ENCODE data around the gene AP2S1. TPM values are rescaled to one million over a fixed set of nuclear protein-coding genes. Genes with fewer than 3 reads are reported as not detected.
A peak's percentile ranks its signal among the peaks of the same experiment; 100 is the strongest.
"Not testable (repeated sequence)": the region's sequence is repeated elsewhere in the genome, so short reads cannot be mapped to it uniquely, and the experiment has no call there.

Gene AP2S1
- total RNA-seq, 2 donors from 2014 or later = 76.5 to 93.8 TPM

DNA sequence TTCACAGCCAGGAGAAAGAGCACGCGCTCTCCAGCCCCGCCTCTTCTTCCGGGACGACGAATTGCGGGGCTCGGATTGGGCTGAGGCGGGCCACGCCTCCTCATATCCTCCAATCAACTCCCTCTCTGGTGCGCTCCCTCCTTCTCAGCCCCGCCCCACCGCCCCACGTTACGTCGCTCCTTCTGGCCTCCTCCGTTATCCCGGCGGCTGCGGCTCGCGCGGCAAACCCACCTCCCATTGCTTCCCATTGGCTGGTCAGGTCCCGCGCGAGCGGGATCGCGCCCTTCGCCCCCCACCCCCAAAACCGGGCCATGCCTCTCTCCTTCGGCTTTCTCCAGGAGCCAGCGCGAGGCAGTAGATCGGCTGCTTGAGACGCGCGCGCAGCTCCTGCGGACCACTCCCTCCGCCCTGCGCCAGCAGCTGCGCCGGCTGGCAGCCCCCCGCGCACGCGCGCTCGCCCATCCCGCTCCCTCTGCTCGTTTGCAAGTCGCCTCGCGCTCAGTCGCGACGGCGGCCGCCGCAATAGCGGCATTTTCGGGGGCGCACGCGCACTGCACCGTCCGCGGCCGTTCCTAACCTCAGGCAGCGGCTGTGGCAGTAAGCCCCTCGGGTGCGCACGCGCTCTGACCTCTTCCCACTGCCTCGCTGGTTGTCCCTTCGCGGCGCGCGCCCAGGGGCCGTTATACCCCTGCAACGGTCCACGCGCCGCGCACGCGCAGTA, 9.6 kb upstream of the AP2S1 start:
- ATAC-seq (ENCODE audit: insufficient number of reproducible peaks, low FRiP score, low read depth) (peak; percentile 84), DNase-seq (ENCODE audit: low spot score) (peak; percentile 93)
- Histone ChIP-seq H3K4me1 (ENCODE audit: control insufficient read depth in 1 of 2, low read depth in 2 of 2) (peaks cover 42 to 50% of the 10 kb centered on the region in 2 donors), H3K27me3 (replicated peaks; ENCODE audit: insufficient read depth) (no peaks in the 10 kb centered on the region), H3K36me3 (no peaks in the 10 kb centered on the region), H3K27ac (peak overlapping the region; percentile 98 to 99), H3K4me3 (peak overlapping the region; percentile 97), H3K9me3 (no peaks in the 10 kb centered on the region)
- TF ChIP-seq, protein P1, sequence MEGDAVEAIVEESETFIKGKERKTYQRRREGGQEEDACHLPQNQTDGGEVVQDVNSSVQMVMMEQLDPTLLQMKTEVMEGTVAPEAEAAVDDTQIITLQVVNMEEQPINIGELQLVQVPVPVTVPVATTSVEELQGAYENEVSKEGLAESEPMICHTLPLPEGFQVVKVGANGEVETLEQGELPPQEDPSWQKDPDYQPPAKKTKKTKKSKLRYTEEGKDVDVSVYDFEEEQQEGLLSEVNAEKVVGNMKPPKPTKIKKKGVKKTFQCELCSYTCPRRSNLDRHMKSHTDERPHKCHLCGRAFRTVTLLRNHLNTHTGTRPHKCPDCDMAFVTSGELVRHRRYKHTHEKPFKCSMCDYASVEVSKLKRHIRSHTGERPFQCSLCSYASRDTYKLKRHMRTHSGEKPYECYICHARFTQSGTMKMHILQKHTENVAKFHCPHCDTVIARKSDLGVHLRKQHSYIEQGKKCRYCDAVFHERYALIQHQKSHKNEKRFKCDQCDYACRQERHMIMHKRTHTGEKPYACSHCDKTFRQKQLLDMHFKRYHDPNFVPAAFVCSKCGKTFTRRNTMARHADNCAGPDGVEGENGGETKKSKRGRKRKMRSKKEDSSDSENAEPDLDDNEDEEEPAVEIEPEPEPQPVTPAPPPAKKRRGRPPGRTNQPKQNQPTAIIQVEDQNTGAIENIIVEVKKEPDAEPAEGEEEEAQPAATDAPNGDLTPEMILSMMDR (IDR thresholded peaks at IDR 0.05) = no peak

DNA sequence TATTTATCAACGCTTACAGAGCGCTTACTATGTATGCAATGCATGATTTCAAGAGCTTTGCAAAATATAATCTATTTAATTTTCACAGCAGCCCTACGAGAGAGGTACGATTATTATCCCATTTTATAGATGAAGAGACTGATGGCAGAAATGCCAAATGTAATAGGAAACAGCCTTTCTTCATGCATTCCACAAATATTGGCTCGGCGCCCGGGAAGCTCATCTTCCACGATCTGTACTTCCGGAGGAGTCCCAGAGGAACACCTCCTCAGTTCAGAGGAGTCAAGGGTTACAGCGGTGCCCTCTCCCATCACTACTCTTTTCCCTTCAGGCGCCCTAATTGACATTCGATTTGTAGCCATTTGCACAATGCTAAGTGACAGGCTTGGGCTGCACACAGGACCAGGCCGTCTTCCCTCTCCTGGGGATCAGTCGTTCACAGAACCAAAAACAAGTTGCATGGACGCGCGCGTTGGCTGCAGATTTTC, 9.0 kb upstream of the AP2S1 start:
- no peaks in the 10 kb centered on the region for H3K27me3 ChIP-seq (replicated peaks; ENCODE audit: insufficient read depth)
- peak overlapping the region; percentile 97 for H3K4me3 ChIP-seq
- peaks cover 38 to 45% of the 10 kb centered on the region in 2 donors for H3K4me1 ChIP-seq (ENCODE audit: control insufficient read depth in 1 of 2, low read depth in 2 of 2)
- H3K36me3 ChIP-seq = no peaks in the 10 kb centered on the region
- DNase-seq (ENCODE audit: low spot score) = no peak
- no peak for ATAC-seq (ENCODE audit: insufficient number of reproducible peaks, low FRiP score, low read depth)
- no peaks in the 10 kb centered on the region for H3K9me3 ChIP-seq
- TF ChIP-seq, protein P1 (IDR thresholded peaks at IDR 0.05) = no peak
- H3K27ac ChIP-seq = peak overlapping the region; percentile 65 to 98

DNA sequence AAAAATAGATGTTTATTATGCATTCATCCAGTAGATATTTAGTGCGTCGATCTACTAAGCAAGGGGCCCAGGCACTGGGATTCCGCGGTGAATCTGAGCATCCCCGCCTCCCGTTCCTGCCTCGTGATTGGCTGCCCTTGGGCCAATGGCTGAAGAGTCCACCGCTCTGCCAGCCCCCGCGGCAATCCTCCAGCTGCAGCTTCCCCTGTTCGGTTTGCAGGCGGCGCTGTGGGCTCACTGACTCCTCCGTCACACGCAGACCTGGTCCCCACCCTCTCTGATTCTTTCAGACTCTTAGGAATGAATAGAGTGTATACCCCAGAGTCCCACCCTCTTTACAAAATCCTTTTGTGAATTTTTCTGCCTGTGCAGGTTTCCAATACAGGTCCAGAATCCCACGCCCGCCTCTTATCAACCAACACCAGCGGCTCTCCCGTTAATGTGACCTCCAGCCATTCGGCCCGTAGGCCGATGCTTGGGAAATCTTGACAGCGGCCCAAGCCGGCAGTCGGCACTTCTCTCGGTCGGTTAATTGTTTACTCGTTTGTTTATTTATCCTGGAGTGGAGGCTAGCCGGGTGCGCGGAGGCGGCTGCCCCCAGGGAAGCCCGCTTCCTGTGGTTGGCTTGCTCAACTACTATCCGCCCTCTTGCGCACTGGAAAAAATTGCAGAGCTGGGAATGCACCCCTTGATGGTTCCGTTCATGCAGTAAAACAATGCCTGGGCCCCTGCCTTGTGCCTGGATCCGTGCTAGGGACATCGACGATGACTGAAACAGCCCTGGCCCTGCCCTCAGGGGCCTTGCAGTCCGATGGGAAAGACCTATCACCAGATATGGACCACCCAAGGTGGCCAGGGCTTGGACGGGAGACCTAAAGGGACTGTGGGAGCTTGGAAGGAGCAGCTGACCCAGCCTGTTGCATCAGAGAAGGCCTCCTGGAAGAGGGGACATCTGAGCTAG, 5.7 kb upstream of the AP2S1 start:
- ATAC-seq (ENCODE audit: insufficient number of reproducible peaks, low FRiP score, low read depth) (peak; percentile 14), DNase-seq (ENCODE audit: low spot score) (peak; percentile 85)
- Histone ChIP-seq H3K4me1 (ENCODE audit: control insufficient read depth in 1 of 2, low read depth in 2 of 2) (peaks cover 18% of the 10 kb centered on the region in 2 donors), H3K36me3 (no peaks in the 10 kb centered on the region), H3K27ac (peak overlapping the region; percentile 88 to 91), H3K9me3 (no peaks in the 10 kb centered on the region), H3K27me3 (replicated peaks; ENCODE audit: insufficient read depth) (no peaks in the 10 kb centered on the region), H3K4me3 (peak overlapping the region; percentile 75)
- TF ChIP-seq, protein P1 (IDR thresholded peaks at IDR 0.05) = peak; percentile 72

DNA sequence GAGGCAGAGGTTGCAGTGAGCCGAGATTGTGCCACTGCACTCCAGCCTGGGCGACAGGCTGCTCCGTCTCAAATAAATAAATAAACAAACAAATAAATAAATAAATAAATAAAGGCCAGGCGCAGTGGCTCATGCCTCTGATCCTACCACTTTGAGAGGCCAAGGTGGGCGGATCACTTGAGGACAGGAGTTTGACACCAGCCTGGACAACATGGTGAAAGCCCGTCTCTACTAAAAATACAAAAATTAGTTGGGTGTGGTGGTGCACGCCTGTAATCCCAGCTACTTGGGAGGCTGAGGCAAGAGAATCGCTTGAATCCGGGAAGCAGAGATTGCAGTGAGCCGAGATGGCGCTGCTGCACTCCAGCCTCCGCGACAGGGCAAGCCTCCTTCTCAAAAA, 4.1 kb upstream of the AP2S1 start:
- not testable (repeated sequence) for H3K4me3 ChIP-seq; H3K9me3 ChIP-seq; H3K27me3 ChIP-seq (replicated peaks; ENCODE audit: insufficient read depth); DNase-seq (ENCODE audit: low spot score); ATAC-seq (ENCODE audit: insufficient number of reproducible peaks, low FRiP score, low read depth); H3K27ac ChIP-seq; H3K36me3 ChIP-seq
- peaks cover 19 to 21% of the 10 kb centered on the region in 2 donors for H3K4me1 ChIP-seq (ENCODE audit: control insufficient read depth in 1 of 2, low read depth in 2 of 2)

DNA sequence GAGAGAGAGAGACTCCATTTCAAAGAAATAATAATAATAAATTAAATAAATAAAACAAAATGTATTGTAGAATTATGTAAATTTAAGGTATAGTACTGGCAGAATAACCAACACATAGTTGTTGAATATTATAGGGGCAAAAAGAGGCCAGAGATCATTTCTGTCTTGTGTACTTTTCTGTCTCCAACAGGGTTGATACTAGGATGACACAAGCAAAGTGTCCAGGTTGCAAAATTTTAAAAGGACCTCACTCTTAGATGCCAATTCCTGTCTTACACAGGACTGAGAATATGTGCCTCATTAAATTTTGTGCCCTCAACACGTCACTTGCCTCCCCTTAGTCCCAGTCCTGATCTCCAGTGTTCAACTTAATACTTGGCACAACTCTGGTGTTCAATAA, 2.2 kb upstream of the AP2S1 start:
- DNase-seq (ENCODE audit: low spot score) = no peak
- H3K4me3 ChIP-seq = no peak overlapping the region
- H3K9me3 ChIP-seq = no peaks in the 10 kb centered on the region
- H3K27ac ChIP-seq = no peak overlapping the region
- no peak for ATAC-seq (ENCODE audit: insufficient number of reproducible peaks, low FRiP score, low read depth)
- TF ChIP-seq, protein P1 (IDR thresholded peaks at IDR 0.05) = no peak
- H3K36me3 ChIP-seq = no peaks in the 10 kb centered on the region
- no peaks in the 10 kb centered on the region for H3K27me3 ChIP-seq (replicated peaks; ENCODE audit: insufficient read depth)
- peaks cover 15 to 25% of the 10 kb centered on the region in 2 donors for H3K4me1 ChIP-seq (ENCODE audit: control insufficient read depth in 1 of 2, low read depth in 2 of 2)
